HG02943 (cell line): Measurements from ENCODE around the gene UTF1.
"Not testable (repeated sequence)": the region's sequence is repeated elsewhere in the genome, so short reads cannot be mapped to it uniquely, and the experiment has no call there.

Source experiments
- ATAC-seq: cut with Tn5 transposase; IDR thresholded peaks from one replicate; pipeline ENCODE4 v1.9.1; 2021; ENCODE audit warnings: mild to moderate bottlenecking, low read depth, moderate library complexity; ENCODE audit not compliant: unreplicated experiment

The UTF1 gene

DNA sequence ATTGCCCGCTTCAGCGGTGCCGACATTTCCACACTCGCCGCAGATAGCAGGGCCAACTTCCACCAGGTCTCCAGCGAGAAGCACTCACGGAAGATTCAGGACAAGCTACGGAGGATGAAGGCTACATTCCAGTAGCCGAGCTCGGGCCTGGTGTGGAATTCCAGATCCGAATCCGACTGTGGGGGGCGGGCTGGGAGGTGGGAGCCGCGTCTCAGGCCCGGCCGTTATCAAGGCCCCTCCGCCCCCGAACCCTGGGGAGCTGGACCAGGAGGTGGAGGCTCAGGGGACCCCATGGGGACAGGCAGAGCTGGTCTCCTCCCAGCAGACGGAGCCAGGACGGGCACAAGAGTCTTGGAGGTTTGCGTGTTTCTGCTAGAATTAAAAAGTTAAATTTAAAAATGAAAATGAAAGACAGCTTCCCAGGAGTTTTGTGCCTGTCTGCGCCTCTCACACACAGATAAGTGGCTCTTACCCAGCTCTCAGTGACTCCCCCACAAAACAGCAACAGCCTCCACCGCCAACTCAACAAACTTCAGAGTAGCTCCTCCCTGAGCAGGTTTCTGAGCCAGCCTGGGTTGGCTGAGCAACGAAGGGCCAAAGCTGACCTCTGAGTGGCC is 5.2 kb upstream of the UTF1 start:
- no peak for ATAC-seq

DNA sequence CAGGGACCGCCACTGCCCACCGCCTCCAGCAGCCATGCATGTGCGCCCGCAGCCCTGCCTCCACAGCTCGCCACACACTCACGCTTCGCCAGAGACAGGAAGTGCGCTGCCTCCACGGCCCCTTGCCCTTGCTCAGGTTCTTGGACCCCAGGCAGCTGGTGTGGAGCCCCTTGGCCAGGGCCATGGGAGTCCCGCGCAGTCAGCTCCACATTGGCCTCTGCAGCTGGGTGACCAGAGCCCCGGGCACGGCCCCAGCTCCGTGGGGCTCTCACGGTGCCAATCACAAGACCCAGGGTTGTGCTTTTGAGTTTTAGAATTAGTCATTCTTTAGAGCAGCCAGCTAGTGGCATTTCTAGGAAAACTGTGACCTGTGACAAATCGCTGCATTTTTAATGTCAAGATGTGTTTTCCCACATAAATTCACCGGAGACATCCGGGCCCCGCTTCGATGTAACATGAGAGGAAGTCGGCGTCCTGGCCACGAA is 4.3 kb upstream of the UTF1 start:
- ATAC-seq = no peak

DNA sequence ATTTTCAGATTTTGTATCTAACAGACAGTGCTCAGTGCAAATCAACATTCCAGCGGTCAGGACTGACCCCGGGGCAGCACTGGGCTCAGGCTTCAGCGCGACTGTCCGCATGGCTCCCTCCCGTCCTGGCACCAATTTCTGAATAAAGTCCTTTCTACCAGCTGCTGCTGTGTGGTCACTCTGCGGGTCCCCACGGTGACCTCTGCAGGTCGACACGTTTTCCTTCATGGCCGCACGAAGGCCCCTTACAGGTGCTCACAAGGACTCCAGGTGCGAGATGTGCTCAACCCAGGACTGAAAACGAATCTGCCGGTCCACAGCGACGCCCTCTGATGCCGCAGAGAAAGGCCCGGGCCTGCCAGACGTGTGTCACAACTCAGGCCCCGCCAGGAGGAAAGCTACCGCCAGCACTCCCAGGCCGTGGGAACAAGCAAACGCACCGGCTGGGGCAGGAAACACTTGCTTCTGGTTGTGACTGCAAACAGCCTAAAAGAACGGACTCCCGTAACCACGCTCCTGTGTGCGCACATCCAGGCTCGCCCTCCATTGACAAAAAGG is 3.7 kb upstream of the UTF1 start:
- ATAC-seq = no peak

DNA sequence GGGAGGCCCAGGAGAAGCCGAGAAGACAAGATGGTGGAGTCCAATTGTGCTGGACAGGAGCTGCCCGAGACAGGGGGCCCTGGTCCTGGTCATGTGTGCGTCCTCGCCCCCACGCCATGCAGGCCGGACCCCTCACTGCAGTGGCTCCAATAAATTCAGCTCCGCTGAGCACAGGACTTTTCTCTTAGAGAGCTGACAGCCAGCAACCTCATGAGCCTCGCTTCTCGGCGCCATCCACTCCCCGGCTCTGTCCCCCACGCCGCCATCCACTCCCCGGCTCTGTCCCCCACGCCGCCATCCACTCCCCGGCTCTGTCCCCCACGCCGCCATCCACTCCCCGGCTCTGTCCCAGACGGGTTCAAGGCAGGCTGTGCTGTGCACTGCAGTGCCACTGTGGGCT is 2.8 kb upstream of the UTF1 start:
- ATAC-seq = no peak

DNA sequence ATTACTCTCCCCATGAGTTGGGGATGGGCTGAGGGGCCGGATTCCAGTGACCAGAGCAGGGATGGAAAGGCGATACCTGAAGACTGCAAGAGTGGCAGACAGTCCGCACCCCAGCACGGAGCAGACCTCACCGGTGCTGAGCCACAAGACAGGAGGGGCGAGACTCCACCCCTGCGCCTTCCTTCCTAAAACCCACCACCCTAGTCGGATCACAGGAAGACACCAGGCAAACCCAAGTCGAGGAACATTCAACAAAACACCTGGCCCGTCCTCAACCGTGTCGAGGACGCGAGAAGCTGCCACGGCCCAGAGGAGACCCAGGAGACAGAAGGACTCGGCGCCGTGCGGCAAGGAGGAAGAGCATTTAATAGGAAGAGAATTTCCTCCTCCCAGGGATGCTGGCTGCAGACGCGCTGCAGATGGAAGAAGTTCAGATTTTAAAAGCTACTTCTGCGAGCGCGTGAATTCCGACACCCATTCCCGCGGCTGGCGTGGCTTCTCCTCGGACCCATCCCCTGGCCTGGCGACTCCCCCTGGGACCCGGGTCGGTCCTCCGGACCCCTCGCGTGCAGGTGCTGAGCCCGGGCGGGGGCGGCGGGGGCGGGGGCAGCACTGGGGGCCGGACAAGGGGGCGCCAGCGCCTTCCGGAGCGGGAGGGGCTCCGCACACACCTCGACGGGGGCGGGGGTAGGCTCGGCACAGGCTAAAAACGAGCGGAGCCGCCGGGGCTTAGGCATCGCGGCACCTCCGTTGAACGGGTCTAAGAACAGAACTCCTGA is 563 bp upstream of the UTF1 start:
- ATAC-seq = no peak

DNA sequence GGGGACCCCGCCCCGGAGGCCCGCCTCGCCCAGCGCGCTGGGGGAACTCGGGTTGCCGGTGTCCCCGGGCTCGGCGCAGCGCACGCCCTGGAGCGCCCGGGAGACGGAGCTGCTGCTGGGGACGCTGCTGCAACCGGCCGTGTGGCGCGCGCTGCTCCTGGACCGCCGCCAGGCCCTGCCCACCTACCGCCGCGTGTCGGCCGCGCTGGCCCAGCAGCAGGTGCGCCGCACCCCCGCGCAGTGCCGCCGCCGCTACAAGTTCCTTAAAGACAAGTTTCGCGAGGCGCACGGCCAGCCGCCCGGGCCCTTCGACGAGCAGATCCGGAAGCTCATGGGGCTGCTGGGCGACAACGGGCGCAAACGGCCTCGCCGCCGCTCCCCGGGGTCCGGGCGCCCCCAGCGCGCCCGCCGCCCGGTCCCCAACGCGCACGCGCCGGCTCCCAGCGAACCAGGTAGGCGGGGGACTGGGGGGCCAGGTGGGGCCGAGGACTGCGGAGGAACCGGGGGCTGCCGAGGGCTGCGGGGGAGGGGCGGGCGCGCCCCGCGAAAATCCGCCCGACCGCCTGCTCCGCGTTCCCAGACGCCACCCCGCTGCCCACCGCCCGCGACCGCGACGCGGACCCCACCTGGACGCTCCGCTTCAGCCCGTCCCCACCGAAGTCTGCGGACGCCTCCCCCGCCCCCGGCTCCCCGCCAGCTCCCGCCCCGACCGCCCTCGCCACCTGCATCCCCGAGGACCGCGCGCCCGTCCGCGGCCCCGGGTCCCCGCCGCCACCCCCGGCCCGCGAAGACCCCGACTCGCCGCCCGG is 574 bp downstream of the UTF1 start:
- no peak for ATAC-seq

DNA sequence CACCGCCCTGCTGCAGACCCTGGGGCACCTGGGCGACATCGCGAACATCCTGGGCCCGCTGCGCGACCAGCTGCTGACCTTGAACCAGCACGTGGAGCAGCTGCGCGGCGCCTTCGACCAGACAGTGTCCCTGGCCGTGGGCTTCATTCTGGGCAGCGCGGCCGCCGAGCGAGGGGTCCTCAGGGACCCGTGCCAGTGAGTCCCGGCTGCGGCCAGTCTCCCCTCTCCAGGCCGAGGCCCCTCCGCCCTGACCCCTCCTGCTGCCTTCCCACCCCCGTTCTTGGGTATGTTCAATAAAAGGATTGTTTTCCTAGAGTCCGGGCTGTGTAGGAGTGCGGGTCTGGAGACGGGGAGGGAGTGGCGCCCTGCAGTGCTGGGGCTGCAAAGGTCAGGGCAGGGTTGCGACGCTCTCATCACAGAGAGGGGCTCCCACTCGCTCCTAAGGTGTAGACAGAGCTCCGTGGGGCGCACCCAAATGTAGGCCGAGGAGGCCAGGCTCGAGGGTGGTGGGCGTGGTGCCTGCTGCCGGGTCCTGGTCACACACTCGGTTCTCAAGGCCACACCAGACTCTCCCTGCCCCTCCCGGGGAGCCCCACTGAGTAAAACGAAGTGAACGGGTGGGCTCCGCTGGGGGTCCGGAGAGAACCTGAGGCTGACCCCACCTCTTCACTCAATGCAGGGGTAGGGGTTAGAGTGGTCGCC is 1.4 kb downstream of the UTF1 start:
- no peak for ATAC-seq

DNA sequence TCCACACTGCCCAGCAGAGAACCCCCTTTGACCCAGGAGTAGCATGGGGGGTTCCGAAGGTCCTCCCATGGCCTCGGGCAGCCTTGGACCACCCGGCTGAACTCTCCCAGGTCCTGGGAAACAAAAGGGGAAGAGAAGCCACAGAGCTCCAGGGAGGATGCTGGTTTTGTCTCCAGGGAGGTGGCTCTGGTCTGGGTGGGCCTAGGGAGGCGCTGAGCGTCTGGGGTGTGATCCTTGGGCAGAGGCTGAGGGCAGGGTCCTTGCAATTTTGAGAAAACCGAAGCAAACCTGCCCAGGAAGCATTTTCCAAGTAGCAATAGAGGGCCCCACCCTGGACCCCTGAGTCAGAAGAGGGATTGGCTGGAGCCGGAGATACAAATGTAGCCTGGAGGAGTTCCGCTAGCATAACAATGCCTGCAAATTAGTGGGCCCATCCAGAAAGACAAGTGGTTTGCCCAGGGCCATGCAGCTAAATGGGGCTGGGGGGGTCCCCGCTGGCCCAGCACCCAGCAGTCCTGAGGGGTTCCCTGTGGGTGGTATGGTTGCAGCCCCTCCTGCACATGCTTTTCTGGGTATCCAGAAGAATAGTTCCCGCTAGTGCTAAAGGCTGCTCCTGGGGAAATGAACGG is 2.0 kb downstream of the UTF1 start:
- no peak for ATAC-seq

DNA sequence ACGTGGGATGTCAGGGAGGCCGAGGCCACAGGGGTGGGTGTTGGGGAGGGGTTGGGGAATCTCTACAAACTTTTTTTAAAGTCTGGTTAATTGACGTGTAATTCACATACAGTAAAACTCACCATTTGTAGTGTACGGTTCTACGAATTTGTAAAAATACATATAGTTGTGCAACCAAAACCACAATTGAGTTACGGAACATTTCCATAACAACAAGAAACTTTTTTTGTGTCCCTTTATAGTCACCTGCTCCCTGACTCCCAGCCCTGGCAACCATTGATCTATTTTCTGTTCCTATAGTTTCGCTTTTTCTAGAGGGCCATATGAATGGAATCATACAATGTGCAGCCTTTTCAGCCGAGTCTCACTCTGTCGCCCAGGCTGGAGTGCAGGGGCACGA is 4.8 kb downstream of the UTF1 start:
- ATAC-seq = not testable (repeated sequence)

DNA sequence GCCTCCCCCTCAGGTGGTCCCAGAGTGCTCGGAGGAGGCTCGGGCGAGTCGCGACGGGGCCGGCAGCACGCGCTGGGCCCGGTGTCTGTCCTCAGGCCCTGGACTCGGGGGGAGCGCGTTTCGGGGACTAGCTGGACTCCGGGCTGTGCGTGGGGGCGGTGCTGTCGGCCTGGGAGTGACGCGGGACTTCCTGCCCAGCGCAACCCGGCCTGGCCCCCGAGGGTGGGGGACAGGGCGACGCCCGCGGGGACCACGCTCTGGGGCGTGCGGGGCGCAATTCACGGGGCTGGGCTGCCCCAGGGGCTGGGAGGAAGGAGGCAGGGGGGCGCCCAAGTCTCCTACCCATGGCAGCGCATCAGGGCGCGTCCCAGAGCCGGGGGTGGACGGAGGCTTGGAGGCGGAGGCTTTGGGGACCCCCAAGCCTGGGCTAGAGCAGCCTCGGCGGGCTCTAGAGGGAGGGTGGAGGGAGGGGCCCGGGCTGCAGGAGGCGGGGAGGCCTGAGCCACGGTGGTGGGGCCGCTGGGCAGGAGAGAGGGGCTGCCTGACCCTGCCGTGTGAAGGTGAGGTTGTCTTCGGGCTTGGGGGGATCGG is 5.3 kb downstream of the UTF1 start:
- no peak for ATAC-seq

DNA sequence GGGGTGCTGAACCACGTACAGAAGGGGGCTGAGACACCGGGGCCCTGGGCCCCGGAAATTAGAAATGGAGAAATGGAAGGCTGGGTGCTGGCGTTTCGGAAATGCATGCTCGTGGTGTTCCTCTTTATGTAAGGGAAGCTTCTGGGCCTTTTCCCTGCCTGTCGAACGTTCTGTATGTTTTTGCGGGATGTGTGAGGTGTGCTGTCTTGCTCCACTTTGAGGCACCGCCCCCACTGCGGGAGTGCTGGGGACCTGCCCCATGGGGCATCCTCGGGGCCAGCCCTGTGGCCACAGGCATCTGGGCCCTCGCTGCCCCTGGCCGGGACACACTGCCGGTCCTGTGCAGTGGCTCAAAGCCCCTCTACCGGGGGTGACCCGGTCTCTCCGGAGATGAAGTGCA is 5.9 kb downstream of the UTF1 start:
- ATAC-seq = no peak

DNA sequence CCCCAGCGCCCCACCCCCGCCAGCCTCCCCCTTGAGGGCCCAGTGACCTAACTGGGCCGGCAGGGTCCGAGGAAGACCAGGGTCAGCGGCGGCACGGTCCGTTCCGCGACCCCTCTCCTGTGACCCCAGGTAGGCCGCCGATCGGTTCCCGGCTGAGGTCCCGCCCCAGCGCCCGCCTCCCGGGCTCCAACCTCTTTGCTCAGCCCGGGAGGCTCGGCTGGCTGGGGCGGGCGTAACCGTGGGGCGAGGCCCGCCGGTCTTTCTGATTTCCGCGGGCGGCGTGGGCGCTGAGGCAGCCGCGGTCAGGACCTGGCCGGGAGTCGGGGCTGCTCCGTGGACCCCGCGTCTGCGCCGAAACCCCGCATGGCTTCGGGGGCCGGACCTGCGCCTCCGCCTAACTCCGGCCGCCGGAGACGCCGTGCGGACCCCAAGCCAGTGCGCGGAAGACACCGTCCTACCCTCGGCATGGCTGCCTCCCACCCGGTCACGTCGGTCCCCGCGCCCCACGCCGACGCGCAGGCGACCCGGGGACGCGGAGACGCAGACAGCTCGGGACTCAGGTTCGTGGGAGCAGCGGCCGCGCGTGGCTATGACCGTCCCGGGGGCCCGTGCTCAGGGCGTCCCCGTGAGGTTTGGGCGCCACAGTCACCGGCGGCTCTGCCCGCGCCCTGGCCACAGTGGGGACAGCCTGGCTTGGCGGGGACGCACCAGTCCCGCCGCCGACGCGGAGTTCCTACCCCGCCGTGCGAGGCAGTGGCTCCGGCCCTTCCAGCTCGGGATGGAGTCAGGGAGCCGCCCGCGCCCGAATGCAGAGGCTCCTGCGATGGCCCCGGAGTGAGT is 6.6 kb downstream of the UTF1 start:
- no peak for ATAC-seq

DNA sequence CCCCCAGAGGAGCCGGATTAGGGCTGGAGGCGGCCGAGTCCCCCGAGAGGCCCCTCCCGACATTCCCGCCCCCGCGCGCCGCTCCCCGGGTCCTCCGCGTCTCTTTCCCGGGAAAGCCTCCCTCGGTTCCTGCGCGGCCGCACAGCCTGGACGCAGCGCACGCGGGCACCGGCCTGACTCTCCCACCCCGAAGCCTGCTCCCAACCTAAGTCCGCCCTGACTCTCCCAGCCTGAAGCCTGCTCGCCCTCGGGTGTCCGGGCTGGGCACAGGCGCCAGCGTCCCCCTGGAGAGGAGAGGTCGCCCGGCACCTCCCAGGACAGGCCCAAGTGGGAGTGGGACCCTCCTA is 7.2 kb downstream of the UTF1 start:
- no peak for ATAC-seq

DNA sequence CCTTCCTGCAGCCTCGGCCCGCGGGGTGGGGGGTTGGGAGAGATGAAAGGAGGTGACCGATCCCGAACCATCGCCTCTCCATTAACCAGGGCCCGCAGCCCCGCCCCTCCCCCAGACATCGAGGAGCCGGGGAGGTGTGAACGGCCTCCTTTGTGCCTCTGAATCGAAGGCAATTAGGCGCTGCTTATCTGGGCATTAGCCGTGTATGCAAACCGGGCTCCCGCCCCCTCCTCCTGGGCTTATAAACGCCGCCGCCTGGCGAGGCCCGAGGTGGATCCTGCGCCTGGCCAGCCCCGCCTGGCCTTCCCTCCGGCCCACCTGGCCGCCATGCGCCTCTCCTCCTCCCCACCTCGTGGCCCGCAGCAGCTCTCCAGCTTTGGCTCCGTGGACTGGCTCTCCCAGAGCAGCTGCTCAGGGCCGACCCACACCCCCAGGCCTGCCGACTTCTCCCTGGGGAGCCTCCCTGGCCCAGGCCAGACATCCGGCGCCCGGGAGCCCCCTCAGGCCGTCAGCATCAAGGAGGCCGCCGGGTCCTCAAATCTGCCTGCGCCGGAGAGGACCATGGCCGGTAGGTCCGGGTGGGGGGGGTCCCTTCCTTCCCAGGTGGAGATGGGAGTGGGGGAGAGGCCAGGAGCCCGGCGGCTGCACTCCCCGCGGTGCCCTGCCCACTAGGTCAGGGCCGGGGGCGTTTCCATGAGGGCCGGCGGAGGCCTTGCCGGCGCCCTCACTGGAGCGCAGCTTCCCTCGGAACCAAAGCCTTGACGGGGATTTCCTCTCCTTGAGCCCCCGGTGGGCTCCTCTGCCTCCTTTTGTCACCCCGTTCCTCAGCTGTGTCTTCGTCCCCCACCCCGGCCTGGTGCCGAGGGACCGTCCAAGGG is 7.8 kb downstream of the UTF1 start, which contains the start of gene VENTX:
VENTX (plus strand) TSS at position 268 of the 878 bp plus-strand sequence; CDS start at position 328, 60 bp downstream.
- ATAC-seq = no peak

DNA sequence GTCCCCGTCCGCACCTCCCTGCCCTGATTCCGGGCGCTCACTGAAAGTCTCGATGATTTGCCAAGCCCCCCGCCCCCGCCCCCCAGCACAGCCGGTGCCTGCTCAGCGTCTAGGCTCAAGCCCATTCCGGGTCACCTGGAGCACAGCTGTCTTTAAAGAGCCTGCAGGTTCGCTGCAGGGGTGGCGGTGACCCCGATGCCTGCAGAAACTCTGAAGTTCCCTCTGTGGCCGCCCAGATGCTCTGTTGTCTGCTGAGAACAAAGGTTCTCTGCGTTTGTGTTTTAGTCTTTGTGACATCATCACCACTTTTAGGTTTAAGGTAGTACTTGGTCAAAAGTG is 8.4 kb downstream of the UTF1 start:
- ATAC-seq = no peak

DNA sequence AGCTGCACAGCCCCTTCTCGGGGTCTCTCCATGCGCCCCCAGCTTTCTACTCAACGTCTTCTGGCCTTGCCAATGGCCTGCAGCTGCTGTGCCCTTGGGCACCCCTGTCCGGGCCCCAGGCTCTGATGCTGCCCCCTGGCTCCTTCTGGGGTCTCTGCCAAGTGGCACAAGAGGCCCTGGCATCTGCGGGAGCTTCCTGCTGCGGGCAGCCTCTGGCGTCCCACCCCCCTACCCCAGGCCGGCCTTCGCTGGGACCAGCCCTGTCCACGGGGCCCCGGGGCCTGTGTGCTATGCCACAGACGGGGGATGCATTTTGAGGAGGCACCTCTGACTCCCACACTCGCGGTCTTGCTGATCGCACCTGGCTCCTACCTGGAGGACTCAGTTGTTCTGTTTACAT is 10.0 kb downstream of the UTF1 start:
- no peak for ATAC-seq

DNA sequence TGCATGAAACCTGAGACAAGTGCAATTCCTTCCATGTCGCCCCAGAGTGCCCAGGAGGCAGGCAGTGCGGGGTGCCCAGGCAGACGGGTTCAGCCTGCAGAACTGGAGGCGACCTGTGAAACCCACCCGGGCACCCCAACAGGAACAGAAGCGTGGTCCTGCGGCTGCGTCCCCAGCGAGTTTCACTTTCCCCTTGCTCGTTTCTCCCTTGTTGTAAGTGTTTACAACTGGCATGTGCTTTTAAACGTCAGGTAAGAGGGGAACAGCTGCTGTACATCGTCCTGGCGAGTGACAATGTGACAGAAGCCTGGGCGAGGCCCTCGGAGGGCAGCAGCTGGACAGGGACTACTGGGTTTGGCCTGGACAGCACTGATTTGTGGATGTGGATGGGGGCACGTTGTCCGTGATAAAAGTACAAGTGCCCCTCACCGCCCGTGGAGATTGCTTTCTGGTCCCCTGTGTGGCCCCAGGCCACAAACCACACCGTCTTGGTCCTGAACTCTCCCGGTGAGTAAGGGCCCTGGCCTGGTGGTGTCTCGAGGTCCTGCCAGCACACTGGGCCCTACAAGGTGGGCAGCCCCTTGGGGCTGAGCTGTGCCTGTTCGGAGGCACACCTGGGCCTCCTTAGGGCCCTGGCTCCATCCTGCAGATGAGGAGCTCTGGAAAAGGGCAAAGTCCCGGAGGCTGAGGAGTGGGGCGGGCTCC is 11.6 kb downstream of the UTF1 start:
- no peak for ATAC-seq
